ENCODE data around the gene RGS10.
"Not testable (repeated sequence)": the region's sequence is repeated elsewhere in the genome, so short reads cannot be mapped to it uniquely, and the experiment has no call there.

RGS10 gene

DNA sequence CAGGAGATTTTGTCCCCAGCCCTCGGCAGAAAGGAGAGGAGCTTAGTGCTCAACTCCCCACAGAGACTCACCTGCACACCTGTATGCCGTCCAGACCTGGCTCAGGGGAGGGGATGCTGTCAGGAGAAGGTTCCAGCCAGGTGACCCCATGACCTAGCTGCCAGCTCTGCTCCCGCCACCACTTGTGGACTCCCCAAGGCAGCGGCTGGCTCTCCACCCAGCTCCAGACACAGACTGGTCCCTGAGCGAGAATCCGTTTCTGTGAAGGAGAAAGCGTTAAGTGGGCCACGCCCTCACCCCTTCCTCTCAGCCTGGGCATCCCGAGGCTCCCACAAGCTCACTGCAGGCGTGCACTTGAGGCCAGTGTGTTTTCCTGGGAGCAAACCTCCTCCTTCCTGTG, 76.4 kb downstream of the RGS10 start:
- DNase-seq, result no peak

DNA sequence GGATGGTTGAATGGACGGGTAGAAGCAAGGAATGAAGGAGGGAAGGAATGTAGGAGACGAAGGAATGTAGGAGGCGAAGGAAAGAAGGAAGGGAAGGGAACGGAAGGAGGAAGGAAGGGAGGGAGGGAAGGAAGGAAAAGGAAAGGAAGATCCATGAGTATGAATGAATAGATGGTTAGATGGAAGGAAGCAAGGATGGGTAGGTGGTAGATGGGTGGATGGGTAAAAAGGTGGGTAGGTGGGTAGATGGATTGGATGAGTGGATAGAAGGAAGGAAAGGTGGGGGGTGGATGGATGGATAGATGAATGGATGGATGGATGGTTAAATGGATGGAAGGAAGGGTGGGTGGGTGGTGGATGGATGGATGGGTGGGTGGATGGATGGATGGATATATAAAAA, 77.4 kb downstream of the RGS10 start:
- no peak for DNase-seq

DNA sequence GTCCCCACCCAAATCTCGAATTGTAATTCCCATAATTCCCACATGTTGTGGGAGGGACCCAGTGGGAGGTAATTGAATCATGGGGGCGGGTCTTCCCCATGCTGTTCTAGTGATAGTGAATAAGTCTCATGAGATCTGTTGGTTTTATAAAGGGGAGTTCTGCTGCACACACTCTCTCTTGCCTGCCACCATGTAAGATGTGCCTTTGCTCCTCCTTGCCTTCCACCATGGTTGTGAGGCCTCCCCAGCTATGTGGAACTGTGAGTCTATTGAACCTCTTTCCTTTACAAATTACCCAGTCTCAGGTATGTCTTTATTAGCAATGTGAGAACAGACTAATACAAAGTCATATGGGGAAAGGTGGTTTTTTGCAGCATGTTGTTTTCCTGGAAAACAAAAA, 79.3 kb downstream of the RGS10 start:
- DNase-seq, result not testable (repeated sequence)

DNA sequence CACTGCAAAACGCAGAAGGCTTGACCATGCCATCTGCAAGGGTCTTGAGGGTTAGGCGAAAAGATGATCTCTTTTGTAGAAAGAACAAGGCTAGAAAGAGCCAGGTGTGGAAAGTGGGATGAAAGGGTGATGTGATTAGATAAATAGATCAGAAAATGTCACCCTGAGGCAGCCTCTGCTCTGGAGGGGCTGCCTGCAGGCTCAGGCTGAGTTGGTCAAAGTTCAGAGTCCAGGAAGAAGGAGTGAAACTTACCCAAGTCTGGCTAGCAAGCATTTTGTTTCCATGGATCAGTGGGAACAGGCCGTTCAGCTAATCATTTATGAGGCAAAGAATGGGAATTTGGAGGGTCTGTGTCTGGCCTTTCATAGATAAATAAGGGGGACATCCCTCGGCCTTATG, 79.7 kb downstream of the RGS10 start:
- DNase-seq, result no peak

DNA sequence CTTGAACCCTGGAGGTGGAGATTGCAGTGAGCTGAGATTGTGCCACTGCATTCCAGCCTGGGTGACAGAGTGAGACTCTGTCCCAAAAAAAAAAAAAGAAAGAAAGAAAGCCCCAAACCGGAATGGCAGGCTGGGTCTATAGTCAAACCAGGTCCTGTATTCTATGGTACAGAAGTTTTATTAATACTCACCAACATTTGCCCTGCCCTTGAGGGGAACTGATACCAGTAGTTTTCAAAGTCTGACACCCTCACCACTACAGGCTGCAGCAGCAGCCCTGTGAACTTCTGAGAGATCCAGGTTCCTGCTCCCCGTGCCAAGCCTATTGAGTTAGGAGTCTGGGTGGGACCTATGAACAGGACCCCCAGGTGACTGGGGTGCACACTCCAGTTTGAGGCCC, 80.6 kb downstream of the RGS10 start:
- no peak for DNase-seq

DNA sequence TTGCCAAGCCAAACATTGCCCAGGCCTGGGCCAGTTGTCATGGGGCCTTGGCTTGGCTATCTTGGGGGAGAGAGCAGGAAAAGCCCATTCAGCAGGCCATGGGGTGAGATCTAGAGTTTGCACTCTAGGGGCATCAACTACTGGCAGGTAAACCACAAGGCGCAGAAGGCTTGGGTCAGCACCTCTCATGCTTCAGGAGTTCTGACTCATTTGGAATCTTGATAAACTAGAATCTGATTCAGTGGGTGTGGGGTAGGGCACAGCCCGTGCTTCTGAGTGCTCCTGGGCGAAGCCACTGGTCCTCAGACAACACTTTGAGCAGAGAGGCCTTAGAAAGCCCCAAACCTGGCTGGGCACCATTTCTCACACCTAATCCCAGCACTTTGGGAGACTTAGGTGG, 81.1 kb downstream of the RGS10 start:
- no peak for DNase-seq

DNA sequence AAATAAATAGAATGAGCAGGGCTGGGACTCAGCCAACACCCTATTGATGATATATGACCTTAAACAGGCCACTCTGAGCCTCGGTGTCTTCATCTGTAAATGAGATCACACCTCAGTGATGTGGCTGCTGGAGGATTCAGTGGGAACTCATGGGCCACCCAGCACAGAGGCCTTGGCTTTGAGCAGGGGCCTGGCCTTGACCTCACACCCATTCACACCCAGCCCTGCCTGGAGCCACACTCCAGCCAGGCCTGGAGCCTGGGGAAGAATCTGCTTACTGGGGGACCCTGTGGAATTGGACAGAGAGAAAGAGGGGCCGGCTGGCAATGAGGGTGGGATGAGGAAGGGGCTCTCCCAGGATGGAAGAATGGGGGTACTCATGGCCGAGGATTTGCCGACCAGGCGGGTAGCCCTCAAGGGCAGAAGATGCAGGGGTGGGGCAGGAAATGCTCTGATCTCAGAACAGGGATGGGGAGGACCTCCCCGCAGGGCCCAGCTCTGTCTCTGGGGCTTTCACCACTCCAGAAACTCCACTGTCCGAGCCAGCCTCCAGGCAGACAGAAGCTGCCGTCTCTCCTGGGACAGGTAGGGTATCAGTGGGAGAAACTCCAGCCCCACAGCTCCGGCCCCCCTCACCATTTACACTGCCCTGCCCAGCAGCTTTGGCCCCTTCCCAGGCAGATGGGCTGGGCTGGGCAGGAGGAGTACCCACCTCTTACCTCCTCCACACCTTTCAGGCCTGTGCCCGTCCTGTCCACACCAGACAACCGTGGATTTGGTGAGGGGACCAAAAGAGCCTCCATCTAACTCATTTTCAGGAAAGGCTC, 81.9 kb downstream of the RGS10 start:
- no peak for DNase-seq

DNA sequence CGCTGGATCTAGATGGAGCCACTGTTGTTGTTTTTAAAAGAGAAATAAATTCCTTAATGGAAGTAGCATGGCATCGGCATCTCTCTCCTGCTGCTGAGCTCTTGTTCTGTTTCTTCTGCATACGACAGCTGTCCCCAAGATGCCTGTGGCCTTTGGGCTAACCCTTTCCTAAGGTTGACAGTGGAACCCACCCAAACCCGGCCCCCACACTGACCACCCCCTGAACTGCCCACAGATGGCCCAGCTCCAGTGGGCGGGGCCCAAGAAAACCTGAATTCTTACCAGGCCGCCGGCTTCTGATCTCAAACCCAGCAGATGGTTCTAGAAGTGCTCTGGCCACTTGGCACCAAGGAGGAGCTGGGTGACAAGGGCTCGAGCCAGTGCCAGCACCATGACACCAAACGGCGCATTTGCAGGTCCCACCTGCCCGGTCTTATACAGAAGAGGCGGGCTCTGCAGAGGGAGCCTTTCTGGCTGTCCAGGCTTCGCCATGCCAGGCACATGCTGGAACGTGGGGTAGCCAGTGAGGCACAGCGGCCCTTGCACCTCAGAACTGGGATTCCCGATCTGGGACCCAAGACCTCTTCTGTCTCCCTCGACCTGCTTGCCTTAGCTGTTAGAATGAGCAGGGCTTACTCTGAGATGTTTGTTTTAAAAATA, 82.7 kb downstream of the RGS10 start:
- DNase-seq, result no peak

DNA sequence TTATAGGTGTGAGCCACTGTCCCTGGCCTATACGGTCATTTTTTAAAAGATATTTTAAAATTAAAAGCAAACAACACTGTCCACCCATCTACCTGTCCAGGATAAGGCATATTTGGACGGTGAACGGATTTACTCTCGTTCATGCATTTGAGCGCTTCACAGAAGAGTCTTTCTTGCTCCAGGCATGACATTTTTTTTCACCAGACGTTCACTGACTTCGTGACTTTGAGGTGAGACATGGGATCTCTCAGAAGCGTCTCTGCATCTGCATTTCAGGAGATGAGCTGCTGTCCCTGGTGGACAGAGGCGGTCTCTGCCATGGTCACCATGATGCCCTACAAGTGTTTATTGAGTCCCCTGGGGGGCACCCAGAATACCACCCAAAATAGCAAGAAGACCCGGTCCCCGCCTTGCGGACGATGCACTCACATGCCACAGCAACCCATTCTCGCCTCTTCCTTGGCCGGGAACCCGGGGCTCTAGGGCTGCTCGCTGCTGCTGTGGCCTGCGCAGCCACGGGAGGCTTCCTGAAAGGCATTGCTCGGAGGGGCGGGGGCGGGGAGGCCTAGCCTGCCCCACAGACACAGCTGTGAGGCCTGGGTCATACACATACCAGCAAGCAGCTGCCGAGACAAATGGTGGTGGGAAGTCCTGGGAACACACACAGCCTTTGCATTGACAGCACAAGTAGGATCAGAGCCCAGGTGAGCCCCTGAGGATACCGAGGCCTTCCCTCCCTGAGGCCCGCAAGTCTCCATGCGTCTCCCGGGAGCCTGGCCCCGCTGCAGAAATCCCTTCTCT, 84.4 kb downstream of the RGS10 start:
- no peak for DNase-seq

DNA sequence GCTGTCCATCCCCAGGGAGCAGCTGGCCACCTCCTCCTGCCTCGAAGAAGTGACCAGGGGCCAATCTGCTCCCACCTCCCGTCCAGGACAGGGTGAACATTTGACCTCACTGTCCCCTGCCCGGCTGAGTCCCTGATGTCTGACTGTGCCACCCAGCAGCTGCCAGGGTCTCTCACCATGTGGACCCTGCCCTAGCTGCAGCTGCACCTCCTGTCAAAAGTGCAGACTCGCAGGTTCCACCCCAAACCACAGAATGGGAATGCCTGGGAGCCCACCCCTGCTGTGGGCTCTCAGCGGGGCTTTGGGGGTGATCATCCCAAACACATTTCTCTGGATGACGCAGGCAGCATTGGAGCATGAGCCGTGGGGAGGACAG, 86.1 kb downstream of the RGS10 start:
- DNase-seq, result no peak

DNA sequence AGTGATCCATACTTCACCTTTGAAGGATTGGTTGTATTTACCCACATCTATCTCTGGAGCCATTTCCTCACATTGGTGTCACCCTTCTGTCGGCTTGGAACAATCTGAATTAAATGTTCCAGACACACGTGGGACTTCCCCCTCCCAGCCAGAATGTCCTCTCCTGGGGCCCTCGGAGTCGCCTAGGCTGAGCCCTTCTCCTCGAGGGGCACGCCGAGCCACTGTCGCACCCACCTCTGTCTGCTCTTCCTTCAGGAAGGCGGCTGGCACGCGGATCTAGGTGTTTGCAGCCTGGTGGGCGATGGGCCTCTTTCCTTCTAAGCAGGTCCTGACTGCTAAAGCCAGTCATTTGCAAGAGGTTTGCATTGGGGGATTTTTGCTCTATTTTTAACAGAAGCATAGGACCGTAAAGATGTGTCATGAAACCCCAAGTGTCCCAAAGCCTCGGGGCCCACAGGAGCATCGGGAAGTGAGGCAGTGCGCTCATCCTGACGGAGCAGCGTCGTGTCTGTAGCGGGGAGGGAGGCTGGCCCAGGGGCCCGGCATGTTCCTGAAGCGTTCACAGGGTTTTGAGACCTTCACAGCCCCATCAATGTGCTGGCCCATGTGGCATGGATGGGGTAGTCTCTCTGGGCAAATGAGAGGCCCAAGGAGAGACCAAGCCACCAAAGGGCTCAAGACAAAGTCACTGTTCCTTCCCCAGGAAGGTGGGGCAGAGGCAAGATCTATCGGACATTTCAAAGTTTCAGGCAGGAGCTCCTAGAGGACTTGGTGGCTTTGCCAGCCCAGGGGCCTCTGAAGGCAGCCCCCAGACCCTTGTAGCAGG, 86.7 kb downstream of the RGS10 start:
- no peak for DNase-seq

DNA sequence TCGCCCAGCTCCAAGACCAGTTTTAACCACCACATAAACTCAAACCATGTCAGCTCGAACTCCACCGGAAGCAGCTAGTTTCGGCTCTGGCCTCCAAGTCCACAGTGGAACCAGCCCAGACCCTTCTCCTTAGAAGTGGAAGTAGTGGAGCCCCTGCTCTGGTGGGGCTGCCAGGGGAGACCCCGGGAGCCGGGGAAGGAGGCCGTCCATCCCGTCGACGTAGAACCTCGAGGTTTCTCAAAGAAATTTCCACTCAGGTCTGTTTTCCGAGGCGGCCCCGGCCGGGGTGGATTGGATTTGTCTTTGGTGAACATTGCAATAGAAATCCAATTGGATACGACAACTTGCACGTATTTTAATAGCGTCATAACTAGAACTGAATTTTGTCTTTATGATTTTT, 87.5 kb downstream of the RGS10 start:
- no peak for DNase-seq

DNA sequence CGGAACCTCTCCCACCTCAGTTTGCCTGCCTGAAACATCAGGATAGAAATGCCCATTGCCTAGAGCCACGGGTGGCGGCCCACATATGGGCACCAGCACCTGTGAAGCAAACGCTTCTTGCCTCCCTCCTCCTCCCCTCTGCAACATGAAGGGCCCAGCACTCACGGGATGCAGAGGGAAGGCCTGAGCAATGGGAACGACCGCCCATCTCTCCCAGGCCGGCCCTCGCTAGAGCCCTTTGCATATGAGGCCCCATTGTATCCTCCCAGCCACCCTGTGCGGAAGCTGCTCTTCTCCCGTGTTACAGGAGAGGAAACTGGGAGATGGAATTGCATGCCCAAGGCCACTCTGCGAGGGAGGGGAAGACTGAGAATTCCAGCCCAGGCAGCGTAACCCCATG, 88.2 kb downstream of the RGS10 start:
- DNase-seq, result no peak

DNA sequence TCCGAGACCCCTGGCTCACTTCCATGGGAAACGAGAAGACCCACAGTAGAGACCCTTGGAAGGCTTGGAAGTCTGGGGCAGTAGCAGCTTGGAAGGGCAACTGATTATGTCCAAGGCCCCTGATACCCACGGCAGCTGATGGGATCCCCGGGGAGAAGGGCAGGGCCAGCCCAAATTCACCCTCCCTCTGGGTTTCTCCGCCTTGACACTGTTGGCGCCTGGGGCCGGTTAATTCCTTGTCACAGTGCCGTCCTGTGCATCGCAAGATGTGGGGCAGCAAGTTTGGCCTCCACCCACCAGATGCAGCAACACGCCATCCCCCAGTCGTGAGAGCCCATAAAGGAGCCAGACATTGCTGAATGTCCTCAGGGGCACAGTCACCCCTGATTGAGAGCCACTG, 89.2 kb downstream of the RGS10 start:
- no peak for DNase-seq

DNA sequence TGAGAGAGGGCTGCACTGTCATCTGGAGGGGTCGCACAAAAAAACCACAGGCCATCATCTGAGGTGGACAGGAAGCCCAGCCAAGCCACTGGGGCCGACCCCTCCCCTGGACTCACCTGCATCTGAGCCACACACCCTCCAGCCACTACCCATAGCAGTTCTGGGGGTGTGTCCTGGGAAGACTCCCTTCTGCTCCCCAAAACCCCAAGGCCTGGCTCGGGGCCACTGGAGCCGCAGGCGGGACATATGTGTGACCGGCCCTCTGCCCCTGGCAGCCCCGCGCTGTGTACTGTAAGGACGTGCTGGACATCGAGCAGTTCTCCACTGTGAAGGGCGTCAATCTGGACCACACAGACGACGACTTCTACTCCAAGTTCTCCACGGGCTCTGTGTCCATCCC, 90.1 kb downstream of the RGS10 start:
- no peak for DNase-seq

DNA sequence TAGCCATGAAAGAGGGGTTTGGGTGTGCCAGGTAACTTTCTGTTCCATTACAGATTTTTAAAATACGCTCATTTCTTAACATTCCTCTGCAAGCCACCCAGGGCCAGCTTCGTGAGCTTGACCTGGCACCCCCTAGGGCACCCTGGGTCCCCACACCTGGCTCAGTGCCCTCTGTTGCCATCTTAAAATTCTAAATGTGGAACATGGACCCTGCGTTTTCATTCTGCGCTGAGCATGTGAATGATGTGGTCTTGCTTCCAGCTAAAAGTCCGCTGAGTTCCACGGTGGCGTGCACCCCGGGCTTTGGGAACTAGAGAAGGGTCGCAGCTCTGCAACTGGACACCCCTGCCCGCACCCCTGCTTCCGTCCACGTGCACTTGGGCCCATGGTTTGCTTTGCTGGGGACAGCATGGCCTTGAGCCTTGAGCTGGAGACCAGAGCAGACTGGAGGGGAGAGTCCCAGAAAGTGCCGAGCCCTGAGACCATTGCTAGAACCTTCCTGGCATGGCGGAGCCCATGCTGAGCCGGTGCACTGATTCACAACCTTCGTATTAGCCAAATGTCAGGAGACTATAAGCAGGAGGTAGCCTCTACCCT, 91.1 kb downstream of the RGS10 start:
- no peak for DNase-seq

DNA sequence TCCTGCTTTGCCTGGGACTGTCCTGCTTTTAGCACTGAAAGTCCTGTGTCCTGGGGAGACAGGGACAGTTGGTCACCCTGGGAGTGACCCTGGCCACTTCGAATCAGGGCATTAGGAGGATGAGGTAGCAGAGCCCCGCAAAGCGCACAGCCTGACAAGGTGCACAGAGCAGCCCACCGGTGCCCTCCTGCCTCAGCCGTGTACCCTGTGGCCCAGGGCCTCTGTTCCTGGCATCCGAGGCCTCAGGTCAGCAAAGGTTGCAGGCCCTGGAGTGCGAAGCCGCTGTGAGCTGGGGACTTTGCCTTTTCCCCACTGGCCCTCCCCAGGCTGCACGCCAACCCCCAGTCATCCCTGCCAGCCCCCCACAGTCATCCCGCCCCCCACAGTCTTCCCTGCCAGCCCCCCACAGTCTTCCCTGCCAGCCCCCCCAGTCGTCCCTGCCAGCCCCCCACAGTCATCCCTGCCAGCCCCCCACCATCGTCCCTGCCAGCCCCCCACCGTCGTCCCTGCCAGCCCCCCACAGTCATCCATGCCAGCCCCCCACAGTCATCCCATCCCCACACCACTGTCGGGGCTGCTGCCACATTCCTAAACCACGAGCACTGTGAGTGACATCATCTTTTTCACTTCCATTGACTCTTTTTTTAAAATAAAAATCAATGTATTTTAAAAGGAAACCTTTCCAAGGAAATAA, 91.8 kb downstream of the RGS10 start:
- DNase-seq, result no peak

Measured in NCI-H1436 treated with DMSO at 0.1 percent for 48 hours (cell line).